ENCODE results near the gene PLCL1. TPM values are rescaled to one million over a fixed set of nuclear protein-coding genes. Genes with fewer than 3 reads are reported as not detected.

The PLCL1 gene
- total RNA-seq: 2.2 and 2.5 TPM in 2 replicates

DNA sequence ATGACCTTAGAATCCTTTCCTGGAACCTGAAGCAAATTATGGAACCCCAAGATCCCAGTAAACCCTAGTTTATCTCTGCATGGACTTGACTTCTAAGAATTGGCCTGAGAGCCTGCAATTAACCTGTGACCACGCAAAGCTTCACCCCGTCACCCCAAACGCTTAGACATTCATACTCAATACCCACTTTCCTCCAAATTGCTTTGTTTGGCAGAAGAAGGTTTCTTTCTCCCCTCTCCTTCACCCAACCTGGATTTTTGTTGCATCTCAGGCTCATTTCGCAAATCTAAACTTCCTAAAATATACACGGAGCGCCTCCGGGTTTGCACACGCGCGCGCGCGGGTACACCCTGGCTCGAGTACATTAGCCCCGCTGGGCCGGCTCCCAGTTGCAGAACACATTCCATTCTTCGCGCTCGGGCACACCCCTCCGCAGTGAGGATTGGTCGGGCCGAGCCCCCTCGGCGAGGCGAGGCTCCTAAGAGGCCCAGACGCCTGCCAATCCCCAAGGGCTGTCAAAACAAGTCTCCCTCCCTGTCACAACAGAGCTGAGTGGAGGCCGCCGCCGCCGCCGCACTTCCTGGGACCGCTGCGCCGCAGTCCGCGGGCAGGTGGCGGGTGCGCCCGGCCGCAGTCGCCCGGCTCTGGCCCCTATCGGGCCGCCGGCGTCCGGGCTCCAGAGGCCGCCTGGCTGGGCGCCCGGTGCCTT is at the start of gene PLCL1:
Gene PLCL1, plus strand, starts transcription at position 545 of the 709 bp plus-strand sequence.
- intact Hi-C loops (cut with micrococcal nuclease): loop anchor here (1.0 to 2.0 kb wide), 7 partner anchors 34 to 492 kb away; partner anchors contain the start of gene HSPD1

GRCh38 chr2:197759013-197759412 is 45.4 kb upstream of the PLCL1 start:
- intact Hi-C loops (cut with micrococcal nuclease): no loop called here

GRCh38 chr2:197759625-197760292 is 44.6 kb upstream of the PLCL1 start:
- intact Hi-C loops (cut with micrococcal nuclease): no loop called here

- intact Hi-C loops (cut with micrococcal nuclease): no loop called here
Observed at GRCh38 chr2:197760293-197760657, 44.1 kb upstream of the PLCL1 start.

- intact Hi-C loops (cut with micrococcal nuclease): loop anchor here (1.0 to 10.0 kb wide), 4 partner anchors 71 to 383 kb away; partner anchors contain the start of gene HSPE1
Observed at GRCh38 chr2:197777823-197778407, 26.5 kb upstream of the PLCL1 start.

GRCh38 chr2:197779261-197779660 is 25.1 kb upstream of the PLCL1 start:
- intact Hi-C loops (cut with micrococcal nuclease): loop anchor here (2.0 to 10.0 kb wide), 3 partner anchors 277 to 384 kb away; partner anchors contain the start of gene HSPE1

- intact Hi-C loops (cut with micrococcal nuclease): no loop called here
Observed at GRCh38 chr2:197782126-197782525, 22.3 kb upstream of the PLCL1 start.

GRCh38 chr2:197784956-197785941 is 19.1 kb upstream of the PLCL1 start, which contains the start of gene BOLL:
BOLL (minus strand) TSS chr2:197785319; CDS start chr2:197781850, 3,469 bp downstream.
- intact Hi-C loops (cut with micrococcal nuclease): loop anchor here (5.0 kb wide), 1 partner anchor 268 kb away; the partner anchor contains the start of gene MOB4

- intact Hi-C loops (cut with micrococcal nuclease): loop anchor here (5.0 kb wide), 1 partner anchor 269 kb away; the partner anchor contains the start of gene MOB4
Observed at GRCh38 chr2:197786010-197786877, 18.1 kb upstream of the PLCL1 start.

GRCh38 chr2:197793456-197793855 is 10.9 kb upstream of the PLCL1 start:
- intact Hi-C loops (cut with micrococcal nuclease): no loop called here

GRCh38 chr2:197795277-197795676 is 9.1 kb upstream of the PLCL1 start:
- intact Hi-C loops (cut with micrococcal nuclease): no loop called here

- intact Hi-C loops (cut with micrococcal nuclease): no loop called here
Observed at GRCh38 chr2:197798187-197798586, 6.2 kb upstream of the PLCL1 start.

GRCh38 chr2:197799068-197799467 is 5.3 kb upstream of the PLCL1 start:
- intact Hi-C loops (cut with micrococcal nuclease): no loop called here

- intact Hi-C loops (cut with micrococcal nuclease): no loop called here
Observed at GRCh38 chr2:197800091-197800490, 4.3 kb upstream of the PLCL1 start.

- intact Hi-C loops (cut with micrococcal nuclease): no loop called here
Observed at GRCh38 chr2:197801033-197801432, 3.4 kb upstream of the PLCL1 start.

DNA sequence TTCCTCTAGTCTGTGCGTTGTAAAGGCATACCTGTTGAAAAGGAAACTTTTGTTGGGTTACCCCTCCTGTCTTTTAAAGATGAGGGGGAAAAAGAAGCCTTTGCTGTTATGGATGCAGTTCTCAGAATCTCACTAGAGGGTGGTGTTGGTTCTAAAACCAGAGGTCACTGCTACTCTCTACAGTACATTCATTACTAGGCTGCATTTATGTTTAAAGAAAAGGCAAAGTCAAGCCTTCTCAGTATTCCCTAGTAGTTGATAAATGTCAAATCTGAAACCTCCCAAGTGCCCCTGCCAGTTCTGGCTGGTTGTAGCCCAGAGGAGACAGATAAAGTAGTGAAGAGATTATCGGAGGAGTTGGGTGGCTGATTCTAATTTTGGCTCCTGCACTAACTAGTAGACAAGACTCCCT is 1.4 kb upstream of the PLCL1 start:
- intact Hi-C loops (cut with micrococcal nuclease): loop anchor here (1.0 kb wide), 2 partner anchors 251 to 324 kb away; no protein-coding TSS in a partner anchor

DNA sequence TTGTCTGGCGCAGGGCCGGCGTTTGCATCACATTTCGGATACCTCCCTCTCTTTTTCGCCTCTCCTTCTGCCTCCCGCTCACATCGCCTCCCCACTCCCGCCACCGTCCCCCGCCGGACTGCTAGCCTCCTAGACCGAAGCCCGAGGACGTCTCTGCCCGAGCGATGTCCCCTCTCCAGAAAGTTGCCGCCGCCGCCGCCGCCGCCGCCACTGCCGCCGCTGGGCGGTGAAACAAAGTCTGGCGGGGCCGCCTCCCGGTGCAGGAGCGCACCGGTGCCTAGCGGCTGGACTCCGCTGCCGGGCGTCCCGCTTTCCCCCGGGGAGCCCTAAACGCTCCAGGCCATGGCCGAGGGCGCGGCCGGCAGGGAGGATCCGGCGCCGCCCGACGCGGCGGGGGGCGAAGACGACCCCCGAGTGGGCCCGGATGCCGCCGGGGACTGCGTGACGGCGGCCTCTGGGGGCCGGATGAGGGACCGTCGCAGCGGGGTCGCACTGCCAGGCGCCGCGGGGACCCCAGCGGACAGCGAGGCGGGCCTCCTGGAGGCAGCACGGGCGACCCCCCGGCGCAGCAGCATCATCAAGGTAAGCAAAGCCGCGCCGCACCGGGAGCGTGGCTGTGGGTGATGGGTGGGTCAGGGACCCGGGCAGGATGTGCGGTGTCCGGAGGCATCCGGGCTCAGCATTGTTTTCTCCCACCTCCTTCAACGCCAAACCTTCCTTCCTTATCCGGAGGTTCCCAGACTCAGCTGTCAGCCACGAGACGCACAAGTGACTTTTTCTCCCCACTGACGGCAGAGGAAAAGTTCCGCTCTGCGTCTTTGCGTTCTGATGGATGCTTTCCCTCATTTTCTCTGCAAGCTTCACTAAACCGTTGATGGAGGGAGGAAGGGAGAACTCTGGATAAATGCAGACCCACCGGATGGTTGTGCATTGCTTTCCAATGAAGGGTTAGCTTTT is 643 bp downstream of the PLCL1 start:
- intact Hi-C loops (cut with micrococcal nuclease): loop anchor here (1.0 to 2.0 kb wide), 7 partner anchors 33 to 491 kb away; partner anchors contain the start of gene HSPD1
